SU-DHL-6 (cell line): Measurements from ENCODE around the gene KIF9.

Experiments
- CTCF ChIP-seq: fragments of 200-600 bp; sonication (generic); IDR thresholded peaks from one replicate; pipeline ENCODE4 v1.5.1; 2017; ENCODE audit warnings: antibody characterized with exemption, mild to moderate bottlenecking, low read length, moderate library complexity; ENCODE audit not compliant: insufficient read depth, poor library complexity, severe bottlenecking
- EZH2phosphoT487 ChIP-seq: fragments of 200-600 bp; sonication (generic), shearing (Covaris generic); conservative IDR thresholded peaks from 2 replicates; pipeline ENCODE4 v1.6.1; 2018; ENCODE audit warnings: mild to moderate bottlenecking, antibody characterized with exemption, low read length, moderate library complexity, mixed read lengths

- no peak for TF ChIP-seq CTCF
- TF ChIP-seq EZH2phosphoT487 = no peak
These were observed 38.0 kb downstream of the KIF9 start for GRCh38 chr3:47244531-47245100.
